Loucy (cell line): ENCODE results near the gene DACH1.

Experiments
- H2AFZ ChIP-seq: fragments of 200-600 bp; sonication (generic); 2 replicates; pipeline ENCODE4 v1.6.0; 2016; ENCODE audit warnings: antibody characterized with exemption, mild to moderate bottlenecking, low read length, moderate library complexity
- H3F3A ChIP-seq: fragments of 200-600 bp; 2 replicates; pipeline ENCODE4 v1.6.0; 2016; ENCODE audit warnings: antibody characterized with exemption, low read depth, mild to moderate bottlenecking
- H3K27me3 ChIP-seq: fragments of 200-600 bp; sonication (generic); 2 replicates; pipeline ENCODE4 v1.6.1; 2014; ENCODE audit warnings: low read length, mild to moderate bottlenecking; ENCODE audit not compliant: insufficient read depth, poor library complexity, severe bottlenecking
- H3K36me3 ChIP-seq: fragments of 200-600 bp; sonication (generic); 2 replicates; pipeline ENCODE4 v1.6.1; 2016; ENCODE audit warnings: low read length; ENCODE audit not compliant: insufficient read depth
- H3K4me1 ChIP-seq: fragments of 200-600 bp; sonication (generic); 2 replicates; pipeline ENCODE4 v1.5.1; 2014; ENCODE audit warnings: low read length, mild to moderate bottlenecking; ENCODE audit not compliant: insufficient read depth, poor library complexity, severe bottlenecking
- H3K4me2 ChIP-seq: fragments of 200-600 bp; sonication (generic); 2 replicates; pipeline ENCODE4 v1.6.0; 2014; ENCODE audit warnings: antibody characterized with exemption, low read length, low read depth, mild to moderate bottlenecking; ENCODE audit not compliant: poor library complexity, severe bottlenecking
- H3K4me3 ChIP-seq: fragments of 200-600 bp; sonication (generic); 2 replicates; pipeline ENCODE4 v1.5.1; 2014; ENCODE audit warnings: low read length, mild to moderate bottlenecking, mixed read lengths; ENCODE audit not compliant: poor library complexity, severe bottlenecking
- H3K79me2 ChIP-seq: fragments of 200-600 bp; sonication (generic); 2 replicates; pipeline ENCODE4 v1.6.1; 2014; ENCODE audit warnings: low read length; ENCODE audit not compliant: insufficient read depth
- H3K9ac ChIP-seq: fragments of 200-600 bp; sonication (generic); 2 replicates; pipeline ENCODE4 v1.6.0; 2014; ENCODE audit warnings: mild to moderate bottlenecking, low read depth, low read length, moderate library complexity; ENCODE audit not compliant: poor library complexity, severe bottlenecking
- H3K9me2 ChIP-seq: fragments of 200-600 bp; sonication (generic); replicated peaks from 2 replicates; pipeline ENCODE4 v1.6.1; 2016; ENCODE audit warnings: low read depth, low read length, mixed read lengths
- H3K9me3 ChIP-seq: fragments of 200-600 bp; sonication (generic); 2 replicates; pipeline ENCODE4 v1.6.1; 2014; ENCODE audit warnings: mild to moderate bottlenecking, antibody characterized with exemption, low read length, low read depth; ENCODE audit not compliant: insufficient read depth
- H4K20me1 ChIP-seq: fragments of 200-600 bp; sonication (generic); 2 replicates; pipeline ENCODE4 v1.6.0; 2014; ENCODE audit warnings: antibody characterized with exemption, low read length, mild to moderate bottlenecking; ENCODE audit not compliant: insufficient read depth, poor library complexity, severe bottlenecking
- EZH2phosphoT487 ChIP-seq: fragments of 200-600 bp; IDR thresholded peaks from 2 replicates; pipeline ENCODE4 v1.6.1; 2018; ENCODE audit warnings: antibody characterized with exemption, mild to moderate bottlenecking, moderate library complexity, borderline replicate concordance
- TF ChIP-seq, protein P1 (sequence below): fragments of 200-600 bp; sonication (generic); conservative IDR thresholded peaks from 2 replicates; pipeline ENCODE4 v1.5.1; 2014; ENCODE audit warnings: mild to moderate bottlenecking, antibody characterized with exemption, low read length

DACH1 gene

DNA sequence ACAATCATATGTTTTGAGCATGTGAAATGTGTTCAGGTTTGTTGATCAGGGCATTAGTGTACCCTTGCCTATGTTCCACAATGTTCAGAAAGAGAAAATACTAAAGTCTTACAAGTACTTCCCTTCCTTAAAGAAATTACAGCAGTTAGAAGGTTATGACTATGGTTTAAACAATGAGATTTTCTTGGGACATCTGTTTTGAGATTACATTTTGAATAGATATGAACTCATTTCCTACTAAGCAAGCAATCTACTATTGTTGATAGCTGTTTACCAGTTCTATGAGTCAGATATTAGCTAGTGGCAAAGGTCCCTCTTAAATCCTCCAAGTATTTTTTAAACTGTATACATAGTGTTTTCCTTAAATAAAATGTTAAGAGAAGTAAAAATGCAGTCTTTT, 241.3 kb downstream of the DACH1 start:
- no peak overlapping the region for H3K4me2 ChIP-seq
- H3K79me2 ChIP-seq = no peaks in the 10 kb centered on the region
- no peaks in the 10 kb centered on the region for H3K9me3 ChIP-seq
- no peaks in the 10 kb centered on the region for H3K27me3 ChIP-seq
- no peaks in the 10 kb centered on the region for H4K20me1 ChIP-seq
- H3F3A ChIP-seq = no peaks in the 10 kb centered on the region
- no peak overlapping the region for H2AFZ ChIP-seq
- no peak overlapping the region for H3K9ac ChIP-seq
- no peaks in the 10 kb centered on the region for H3K4me1 ChIP-seq
- H3K4me3 ChIP-seq = no peak overlapping the region
- H3K9me2 ChIP-seq = no peaks in the 10 kb centered on the region
- TF ChIP-seq, protein P1, sequence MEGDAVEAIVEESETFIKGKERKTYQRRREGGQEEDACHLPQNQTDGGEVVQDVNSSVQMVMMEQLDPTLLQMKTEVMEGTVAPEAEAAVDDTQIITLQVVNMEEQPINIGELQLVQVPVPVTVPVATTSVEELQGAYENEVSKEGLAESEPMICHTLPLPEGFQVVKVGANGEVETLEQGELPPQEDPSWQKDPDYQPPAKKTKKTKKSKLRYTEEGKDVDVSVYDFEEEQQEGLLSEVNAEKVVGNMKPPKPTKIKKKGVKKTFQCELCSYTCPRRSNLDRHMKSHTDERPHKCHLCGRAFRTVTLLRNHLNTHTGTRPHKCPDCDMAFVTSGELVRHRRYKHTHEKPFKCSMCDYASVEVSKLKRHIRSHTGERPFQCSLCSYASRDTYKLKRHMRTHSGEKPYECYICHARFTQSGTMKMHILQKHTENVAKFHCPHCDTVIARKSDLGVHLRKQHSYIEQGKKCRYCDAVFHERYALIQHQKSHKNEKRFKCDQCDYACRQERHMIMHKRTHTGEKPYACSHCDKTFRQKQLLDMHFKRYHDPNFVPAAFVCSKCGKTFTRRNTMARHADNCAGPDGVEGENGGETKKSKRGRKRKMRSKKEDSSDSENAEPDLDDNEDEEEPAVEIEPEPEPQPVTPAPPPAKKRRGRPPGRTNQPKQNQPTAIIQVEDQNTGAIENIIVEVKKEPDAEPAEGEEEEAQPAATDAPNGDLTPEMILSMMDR = no peak
- no peak for TF ChIP-seq EZH2phosphoT487
- no peaks in the 10 kb centered on the region for H3K36me3 ChIP-seq

DNA sequence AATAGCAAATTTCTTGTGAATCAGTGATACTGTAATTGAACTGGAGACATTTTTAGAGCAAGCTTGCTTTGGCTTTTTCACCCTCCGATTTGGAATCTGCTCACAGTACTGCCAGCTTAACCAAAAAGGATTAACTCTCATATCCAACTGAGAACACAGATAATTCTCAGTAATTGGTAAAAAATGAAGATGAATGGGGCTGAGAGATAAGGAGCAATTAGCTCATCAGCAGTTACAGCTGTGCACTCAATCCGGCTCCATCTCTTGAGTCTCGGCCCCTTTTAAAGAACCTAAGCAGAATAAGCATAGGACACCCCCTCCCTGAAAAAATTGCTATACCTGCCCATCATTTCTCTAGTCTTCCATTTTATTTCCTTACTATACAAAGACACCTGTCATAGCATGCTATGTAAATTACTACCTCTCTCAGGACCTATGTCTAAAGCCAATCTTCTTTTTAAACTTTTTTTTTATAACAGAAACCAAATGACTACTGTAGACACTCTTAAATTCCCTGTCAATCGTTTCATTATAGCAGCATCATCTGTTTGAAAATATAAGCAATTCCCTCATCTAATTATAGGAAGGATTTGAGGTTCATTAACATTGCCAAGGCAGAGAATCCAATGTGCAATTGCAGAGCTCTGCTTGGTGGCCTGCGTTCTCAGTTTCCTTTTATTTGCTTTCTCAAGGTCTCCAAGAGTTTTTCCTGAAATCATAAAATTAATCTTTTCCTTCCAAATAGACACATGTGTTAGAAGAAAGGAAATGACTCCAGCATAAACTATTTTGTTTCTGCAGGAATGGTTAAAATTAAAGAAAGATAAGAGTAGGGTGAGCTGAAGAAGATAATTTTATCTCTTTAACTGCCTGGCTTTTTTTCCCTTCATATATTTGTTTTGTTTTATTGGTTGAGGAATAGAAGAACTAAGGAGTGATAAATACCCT, 242.1 kb downstream of the DACH1 start:
- no peak overlapping the region for H2AFZ ChIP-seq
- H3K4me3 ChIP-seq = no peak overlapping the region
- no peaks in the 10 kb centered on the region for H3K27me3 ChIP-seq

DNA sequence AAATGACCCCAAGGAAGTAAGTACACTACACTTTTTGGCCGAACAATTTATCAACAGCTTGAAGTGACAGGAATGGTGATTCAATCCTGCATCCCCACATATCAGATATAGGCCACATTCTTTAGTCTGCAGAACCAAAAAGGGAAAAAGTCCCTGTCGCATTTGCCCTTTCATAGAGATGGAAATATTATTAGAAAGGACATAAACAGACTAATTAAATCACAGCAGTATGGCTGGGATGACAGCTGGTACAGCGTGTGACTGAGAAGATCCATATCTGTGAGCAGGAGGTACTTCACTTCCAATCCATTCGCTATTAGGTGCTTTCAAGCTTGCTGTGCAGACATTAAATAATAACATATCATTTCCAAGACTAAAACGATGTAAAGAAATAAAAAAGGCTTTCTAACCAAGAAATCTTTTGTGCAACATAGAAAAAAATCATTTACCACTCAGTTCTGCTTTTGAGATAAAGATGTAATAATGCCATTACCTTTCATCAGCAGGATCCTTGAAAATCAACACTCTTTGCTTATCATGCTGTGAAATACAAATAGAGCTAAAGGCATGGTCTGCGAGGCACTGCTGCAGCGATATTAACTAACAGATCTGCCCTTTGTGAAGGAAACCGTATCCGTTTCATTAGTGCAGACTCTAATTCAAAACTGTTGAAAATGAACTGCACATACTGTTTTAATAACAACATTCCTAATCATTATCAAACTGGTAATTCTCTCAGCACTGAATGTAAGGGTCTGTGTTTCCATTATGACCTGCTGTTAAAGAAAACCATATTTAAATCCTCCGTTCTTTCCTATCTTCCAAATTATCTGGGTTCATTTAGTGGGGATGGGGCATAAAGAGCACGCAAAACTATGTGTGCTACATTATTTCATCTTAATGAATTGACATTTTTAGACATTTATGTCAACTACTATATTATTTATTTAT, 245.6 kb downstream of the DACH1 start:
- no peaks in the 10 kb centered on the region for H3K27me3 ChIP-seq
- H4K20me1 ChIP-seq = no peaks in the 10 kb centered on the region
- TF ChIP-seq, protein P1 = no peak
- no peak for TF ChIP-seq EZH2phosphoT487
- H3K4me3 ChIP-seq = no peak overlapping the region
- no peak overlapping the region for H3K9ac ChIP-seq
- no peaks in the 10 kb centered on the region for H3K79me2 ChIP-seq
- H3K9me2 ChIP-seq = no peaks in the 10 kb centered on the region
- no peaks in the 10 kb centered on the region for H3K9me3 ChIP-seq
- no peaks in the 10 kb centered on the region for H3F3A ChIP-seq
- H3K4me2 ChIP-seq = no peak overlapping the region
- H2AFZ ChIP-seq = no peak overlapping the region
- H3K36me3 ChIP-seq = no peaks in the 10 kb centered on the region
- H3K4me1 ChIP-seq = no peaks in the 10 kb centered on the region

More for the DNA sequence above, 242.1 kb downstream of the DACH1 start:
- no peaks in the 10 kb centered on the region for H3F3A ChIP-seq
- no peaks in the 10 kb centered on the region for H3K9me2 ChIP-seq
- no peaks in the 10 kb centered on the region for H3K79me2 ChIP-seq
- H3K9ac ChIP-seq = no peak overlapping the region
- TF ChIP-seq EZH2phosphoT487 = no peak
- no peak overlapping the region for H3K4me2 ChIP-seq
- H3K36me3 ChIP-seq = no peaks in the 10 kb centered on the region
- no peaks in the 10 kb centered on the region for H4K20me1 ChIP-seq
- no peaks in the 10 kb centered on the region for H3K9me3 ChIP-seq
- H3K4me1 ChIP-seq = no peaks in the 10 kb centered on the region
